Spinal cord (tissue), 10 donors: ENCODE results near the gene NEUROG2. TPM values are rescaled to one million over a fixed set of nuclear protein-coding genes. Genes with fewer than 3 reads are reported as not detected.

Experiments
- DNase-seq, 6 donors: peaks; one replicate each; pipeline versions ENCODE4 v3.0.0 to v3.0.0-alpha.2; 2013 to 2015; ENCODE audit warnings: low spot score in 6 of 6, low read depth in 4 of 6
- H3K27ac ChIP-seq: one replicate; pipeline ENCODE4 v1.5.1; 2013; ENCODE audit warnings: low read depth, low read length, control low read depth
- H3K27me3 ChIP-seq: one replicate; pipeline ENCODE4 v1.6.1; 2013; ENCODE audit warnings: low read length; ENCODE audit not compliant: control insufficient read depth, insufficient read depth
- H3K36me3 ChIP-seq: one replicate; pipeline ENCODE4 v1.6.1; 2013; ENCODE audit warnings: low read length; ENCODE audit not compliant: control insufficient read depth, insufficient read depth
- H3K4me1 ChIP-seq: one replicate; pipeline ENCODE4 v1.6.1; 2013; ENCODE audit warnings: low read length; ENCODE audit not compliant: control insufficient read depth, insufficient read depth
- H3K4me3 ChIP-seq: one replicate; pipeline ENCODE4 v1.5.1; 2013; ENCODE audit warnings: low read depth, low read length, control low read depth
- H3K9me3 ChIP-seq: one replicate; pipeline ENCODE4 v1.6.1; 2013; ENCODE audit warnings: low read length; ENCODE audit not compliant: control insufficient read depth, insufficient read depth
- WGBS: methylation state at CpG from one replicate; pipeline ENCODE4 v1.1.5; 2013; ENCODE audit warnings: missing lambda C conversion rate; ENCODE audit not compliant: insufficient coverage; 5-methylcytosine and 5-hydroxymethylcytosine counted together
- polyA plus RNA-seq, 2 donors: library from polyadenylated mRNA; unstranded; fragments of 120-200 nt; gene quantifications; one replicate each; pipeline ENCODE4 v1.2.1, GENCODE V29; 2013; ENCODE audit not compliant: insufficient read length in 2 of 2
- total RNA-seq, 2 donors: library from RNA; depleted of rRNA in 1 of 2; stranded (reverse); fragments of 120-200 nt in 1 of 2; fragments of >200 nt in 1 of 2; gene quantifications; one replicate each; pipeline versions ENCODE4 v1.2.3 to v1.2.4, GENCODE V29; 2013 to 2014
- donor health status: healthy.

NEUROG2 gene
- total and polyA plus RNA-seq, 4 donors = 0.79 to 1.3 (median 1.1) TPM

GRCh38 chr4:112550728-112551127, 34.7 kb upstream of the NEUROG2 start:
- H3K9me3 ChIP-seq = no peaks in the 10 kb centered on the region
- WGBS = no CpG with 5 or more reads among the region's 2 CpGs
- no peak overlapping the region for H3K27ac ChIP-seq
- no peak overlapping the region for H3K4me3 ChIP-seq
- H3K36me3 ChIP-seq = no peaks in the 10 kb centered on the region
- DNase-seq = no peak
- no peaks in the 10 kb centered on the region for H3K4me1 ChIP-seq
- no peaks in the 10 kb centered on the region for H3K27me3 ChIP-seq

- WGBS = 100% methylated on average over 1 of the region's 2 CpGs
- no peak for DNase-seq
- H3K4me3 ChIP-seq = no peak overlapping the region
- no peaks in the 10 kb centered on the region for H3K27me3 ChIP-seq
- no peaks in the 10 kb centered on the region for H3K36me3 ChIP-seq
- H3K27ac ChIP-seq = no peak overlapping the region
- H3K4me1 ChIP-seq = no peaks in the 10 kb centered on the region
- H3K9me3 ChIP-seq = no peaks in the 10 kb centered on the region
These were observed 30.5 kb upstream of the NEUROG2 start for GRCh38 chr4:112546476-112546875.

- Histone ChIP-seq H3K9me3 (no peaks in the 10 kb centered on the region), H3K4me1 (no peaks in the 10 kb centered on the region), H3K4me3 (no peak overlapping the region), H3K27ac (no peak overlapping the region), H3K27me3 (no peaks in the 10 kb centered on the region), H3K36me3 (no peaks in the 10 kb centered on the region)
- WGBS = no CpG with 5 or more reads among the region's 3 CpGs
- no peak for DNase-seq
These were observed 29.4 kb upstream of the NEUROG2 start for GRCh38 chr4:112545346-112545745.

- no peaks in the 10 kb centered on the region for H3K9me3 ChIP-seq
- no peak overlapping the region for H3K4me3 ChIP-seq
- no peaks in the 10 kb centered on the region for H3K27me3 ChIP-seq
- DNase-seq = no peak
- no peaks in the 10 kb centered on the region for H3K4me1 ChIP-seq
- WGBS = no CpG with 5 or more reads among the region's 1 CpG
- no peak overlapping the region for H3K27ac ChIP-seq
- H3K36me3 ChIP-seq = no peaks in the 10 kb centered on the region
These were observed 24.7 kb upstream of the NEUROG2 start for GRCh38 chr4:112540695-112541094.

GRCh38 chr4:112536123-112536522, 20.1 kb upstream of the NEUROG2 start:
- DNase-seq = no peak
- Histone ChIP-seq H3K27me3 (no peaks in the 10 kb centered on the region), H3K4me1 (no peaks in the 10 kb centered on the region), H3K27ac (no peak overlapping the region), H3K9me3 (no peaks in the 10 kb centered on the region), H3K36me3 (no peaks in the 10 kb centered on the region), H3K4me3 (no peak overlapping the region)
- WGBS = no CpG with 5 or more reads among the region's 2 CpGs

GRCh38 chr4:112532267-112532666, 16.3 kb upstream of the NEUROG2 start:
- Histone ChIP-seq H3K4me1 (no peaks in the 10 kb centered on the region), H3K27ac (no peak overlapping the region), H3K4me3 (no peak overlapping the region), H3K9me3 (no peaks in the 10 kb centered on the region), H3K27me3 (peaks cover 3% of the 10 kb centered on the region), H3K36me3 (no peaks in the 10 kb centered on the region)
- no peak for DNase-seq
- 75% methylated on average over 2 of the region's 3 CpGs for WGBS

- no CpG with 5 or more reads among the region's 1 CpG for WGBS
- H3K4me3 ChIP-seq = no peak overlapping the region
- H3K36me3 ChIP-seq = no peaks in the 10 kb centered on the region
- H3K4me1 ChIP-seq = no peaks in the 10 kb centered on the region
- no peak for DNase-seq
- no peaks in the 10 kb centered on the region for H3K9me3 ChIP-seq
- H3K27me3 ChIP-seq = peaks cover 9% of the 10 kb centered on the region
- no peak overlapping the region for H3K27ac ChIP-seq
These were observed 15.2 kb upstream of the NEUROG2 start for GRCh38 chr4:112531146-112531545.

GRCh38 chr4:112526061-112526460, 10.1 kb upstream of the NEUROG2 start:
- no CpG with 5 or more reads among the region's 1 CpG for WGBS
- DNase-seq = no peak
- Histone ChIP-seq H3K36me3 (no peaks in the 10 kb centered on the region), H3K9me3 (no peaks in the 10 kb centered on the region), H3K4me1 (peaks cover 14% of the 10 kb centered on the region), H3K27me3 (peaks cover 56% of the 10 kb centered on the region), H3K27ac (no peak overlapping the region), H3K4me3 (no peak overlapping the region)

GRCh38 chr4:112523764-112524505, 8.0 kb upstream of the NEUROG2 start:
- Histone ChIP-seq H3K36me3 (no peaks in the 10 kb centered on the region), H3K4me1 (peaks cover 23% of the 10 kb centered on the region), H3K4me3 (peak overlapping the region; percentile 49), H3K27ac (no peak overlapping the region), H3K9me3 (no peaks in the 10 kb centered on the region), H3K27me3 (peaks cover 78% of the 10 kb centered on the region)
- peak in 2 of 6 donors; percentile 38 to 76 for DNase-seq
- WGBS = 2% methylated on average over 46 of the region's 46 CpGs

- H3K4me1 ChIP-seq = peaks cover 23% of the 10 kb centered on the region
- 3% methylated on average over 28 of the region's 37 CpGs for WGBS
- peaks cover 85% of the 10 kb centered on the region for H3K27me3 ChIP-seq
- peak in 2 of 6 donors; percentile 48 to 84 for DNase-seq
- H3K36me3 ChIP-seq = no peaks in the 10 kb centered on the region
- peak overlapping the region; percentile 67 for H3K27ac ChIP-seq
- H3K9me3 ChIP-seq = no peaks in the 10 kb centered on the region
- H3K4me3 ChIP-seq = peak overlapping the region; percentile 49
These were observed 7.2 kb upstream of the NEUROG2 start for GRCh38 chr4:112523008-112523721.
